Stimulated activated CD4-positive, alpha-beta T cell treated with anti-CD3 and anti-CD28 coated beads, Interleukin-1b, Interleukin-23, amount 100 ng/mL, for 1 hour (primary cell): ENCODE measurements around the gene PARVA.

Experiments used
- DNase-seq, 2 donors: peaks; one replicate each; pipeline ENCODE4 v3.0.0-alpha.2; 2020; ENCODE audit warnings: low read depth in 2 of 2

PARVA gene

GRCh38 chr11:12546660-12547059 lies 169.3 kb downstream of the PARVA start:
- DNase-seq, result no peak

GRCh38 chr11:12547953-12548650 lies 170.7 kb downstream of the PARVA start:
- no peak for DNase-seq

- no peak for DNase-seq
Observed at GRCh38 chr11:12552692-12553091, 175.3 kb downstream of the PARVA start.

GRCh38 chr11:12554122-12554521 lies 176.8 kb downstream of the PARVA start:
- no peak for DNase-seq

GRCh38 chr11:12556155-12556554 lies 178.8 kb downstream of the PARVA start:
- DNase-seq, result no peak

GRCh38 chr11:12556788-12557384 lies 179.5 kb downstream of the PARVA start:
- DNase-seq, result no peak

DNA sequence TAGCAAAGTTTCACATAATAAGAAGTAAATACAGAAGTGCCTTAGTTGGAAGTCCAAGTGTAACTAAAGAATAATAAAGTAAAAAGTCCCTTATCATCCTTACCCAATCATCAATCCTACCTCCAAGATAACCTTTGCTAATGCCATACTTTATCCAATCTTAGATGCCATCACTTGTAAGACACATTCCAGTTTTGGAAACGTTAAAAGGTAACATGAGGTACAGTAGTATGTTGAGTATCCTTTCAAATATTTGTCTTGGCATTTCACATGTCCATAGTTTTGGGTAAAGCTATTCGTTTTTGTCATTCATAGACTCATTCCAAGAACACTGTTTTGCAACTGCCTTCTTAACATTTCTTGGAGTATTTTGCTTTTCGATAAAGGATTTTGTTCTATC lies 181.6 kb downstream of the PARVA start:
- no peak for DNase-seq

DNA sequence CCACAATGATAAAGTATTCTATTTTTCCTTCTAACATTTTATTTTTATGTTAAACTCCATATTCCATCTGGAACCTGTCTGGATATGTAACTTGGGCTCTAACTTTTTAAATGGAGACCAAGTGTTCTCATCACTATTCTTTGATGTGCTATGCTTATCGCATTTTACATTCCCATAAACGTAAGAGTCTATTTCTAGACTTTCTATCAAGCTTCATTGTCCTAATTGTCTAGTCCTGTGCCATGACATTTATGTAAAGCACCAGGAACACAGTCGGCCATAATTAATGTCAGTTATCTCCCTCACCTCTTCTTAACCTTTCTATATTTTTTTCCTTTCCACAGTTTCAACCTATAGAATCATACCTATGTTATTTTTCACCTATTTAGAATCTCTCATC lies 183.0 kb downstream of the PARVA start:
- DNase-seq, result no peak

GRCh38 chr11:12560861-12561260 lies 183.5 kb downstream of the PARVA start:
- no peak for DNase-seq

- DNase-seq, result no peak
Observed at GRCh38 chr11:12564012-12564411, 186.6 kb downstream of the PARVA start.

GRCh38 chr11:12565406-12565805 lies 188.0 kb downstream of the PARVA start:
- no peak for DNase-seq

GRCh38 chr11:12567746-12568460 lies 190.5 kb downstream of the PARVA start:
- DNase-seq, result no peak

- no peak for DNase-seq
Observed at GRCh38 chr11:12569499-12570425, 192.4 kb downstream of the PARVA start.

DNA sequence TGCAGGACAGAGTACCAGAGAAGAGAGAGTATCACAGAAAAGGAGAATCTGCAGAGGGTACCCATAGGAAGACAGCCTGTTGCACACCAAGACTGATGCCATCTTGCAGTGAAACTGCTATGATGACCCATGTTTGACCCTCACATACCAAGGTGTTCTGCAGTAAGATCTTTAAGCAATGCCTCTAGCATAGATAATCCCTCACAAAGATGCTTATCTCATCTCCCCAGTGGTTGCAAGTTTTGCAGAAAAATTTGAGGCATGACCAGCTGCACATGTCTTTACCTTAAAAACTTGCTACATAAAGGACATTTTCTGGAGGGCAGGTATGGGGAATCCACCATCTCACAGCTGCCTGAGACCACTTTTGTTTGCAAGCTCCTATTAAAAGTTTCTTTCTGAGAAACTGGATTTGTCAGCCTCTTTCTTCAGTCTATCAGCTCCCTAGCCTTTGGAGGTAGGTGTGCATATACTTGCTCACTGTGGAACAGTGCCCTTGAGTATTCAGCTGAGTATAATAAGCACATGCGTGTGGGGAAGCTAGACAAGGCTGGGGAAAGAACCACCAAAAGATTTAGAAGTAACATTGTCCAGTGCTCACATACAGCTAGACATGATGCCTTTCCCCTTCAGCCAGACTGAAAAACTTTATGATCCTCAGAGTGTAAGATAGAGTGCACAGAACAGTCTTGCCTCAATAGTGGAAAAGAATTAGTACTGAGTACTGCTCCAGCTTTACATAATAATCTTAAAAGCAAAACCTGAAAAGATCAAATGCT lies 196.5 kb downstream of the PARVA start:
- DNase-seq, result no peak

- no peak for DNase-seq
Observed at GRCh38 chr11:12577725-12578644, 200.6 kb downstream of the PARVA start.

- no peak for DNase-seq
Observed at GRCh38 chr11:12581416-12581815, 204.0 kb downstream of the PARVA start.

DNA sequence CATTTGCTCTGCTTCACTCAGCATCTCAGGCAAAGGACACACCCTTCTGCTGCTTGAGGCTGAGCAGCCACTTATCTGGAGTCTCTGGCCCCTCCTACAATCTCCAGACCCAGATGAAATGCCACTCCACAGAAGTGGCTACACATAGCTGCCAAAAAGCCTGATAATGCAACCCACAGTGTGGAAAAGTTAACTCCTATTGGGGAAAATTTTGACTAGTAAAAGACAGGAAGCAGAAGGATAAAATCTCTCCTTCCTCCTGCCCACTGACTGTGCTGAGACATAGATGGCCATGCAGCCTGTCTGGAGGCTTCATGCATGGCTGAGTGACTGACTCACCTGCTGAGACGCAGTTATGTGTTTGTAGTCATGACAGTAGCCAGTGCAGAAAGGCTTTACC lies 204.6 kb downstream of the PARVA start:
- DNase-seq, result no peak
